Heart right ventricle (tissue), 16 donors: ENCODE data around the gene PDGFRA. TPM values are rescaled to one million over a fixed set of nuclear protein-coding genes. Genes with fewer than 3 reads are reported as not detected.

Experiments used
- ATAC-seq, 8 donors: fragments of 200-7000 bp; cut with Tn5 transposase; one replicate each; pipeline ENCODE4 v1.9.1; 2020; ENCODE audit warnings: mild to moderate bottlenecking in 8 of 8, moderate library complexity in 8 of 8, moderate number of reproducible peaks in 1 of 8
- DNase-seq, 2 donors: peaks; one replicate each; pipeline ENCODE4 v3.0.0-alpha.2; 2020
- H3K27ac ChIP-seq, 10 donors: fragments of 200-600 bp; sonication (generic) in 2 of 10; one replicate each; pipeline versions ENCODE4 v1.5.0 to v1.8.0; 2020 to 2022; ENCODE audit warnings: mild to moderate bottlenecking in 3 of 10
- H3K27me3 ChIP-seq, 7 donors: fragments of 200-600 bp; one replicate each; pipeline ENCODE4 v1.8.0; 2021 to 2022; ENCODE audit warnings: mild to moderate bottlenecking in 2 of 7
- H3K36me3 ChIP-seq, 9 donors: fragments of 200-600 bp; sonication (generic) in 1 of 9; one replicate each; pipeline versions ENCODE4 v1.5.0 to v1.8.0; 2020 to 2022; ENCODE audit warnings: mild to moderate bottlenecking in 2 of 9
- H3K4me1 ChIP-seq, 9 donors: fragments of 200-600 bp; sonication (generic) in 1 of 9; one replicate each; pipeline versions ENCODE4 v1.5.0 to v1.8.0; 2020 to 2022; ENCODE audit warnings: mild to moderate bottlenecking in 4 of 9
- H3K4me3 ChIP-seq, 10 donors: fragments of 200-600 bp; sonication (generic) in 2 of 10; one replicate each; pipeline versions ENCODE4 v1.5.0 to v1.8.0; 2020 to 2022; ENCODE audit warnings: mild to moderate bottlenecking in 7 of 10, moderate library complexity in 2 of 10
- H3K9me3 ChIP-seq, 11 donors: fragments of 200-600 bp in 10 of 11; sonication (generic) in 2 of 11; one replicate each; pipeline versions ENCODE4 v1.5.0 to v1.8.0; 2013 to 2022; ENCODE audit warnings: mild to moderate bottlenecking in 2 of 11, control low read depth in 1 of 11, moderate library complexity in 1 of 11
- WGBS, 2 donors: extraction: QIAGEN DNeasy Blood & Tissue Kit; methylation state at CpG; one replicate each; pipeline ENCODE4 v1.1.7; 2013; ENCODE audit warnings: inconsistent platforms in 1 of 2; 5-methylcytosine and 5-hydroxymethylcytosine counted together
- intact Hi-C, 10 donors: fragments of 100-400 bp; cut with DNase I; formaldehyde crosslinking; loops; one replicate each; pipeline versions ENCODE4 v1.11.1 to v1.14.2; 2022
- polyA plus RNA-seq, 2 donors: library from polyadenylated mRNA; stranded (reverse); fragments of 200-250 nt; gene quantifications; one replicate each; pipeline ENCODE4 v1.2.3, GENCODE V29; 2013
- total RNA-seq, 10 donors: library from RNA; stranded (reverse); fragmentation: NEBNext Ultra II Directional in 3 of 10; extraction: Animal tissue kit (Norgen Biotek cat#: 25700) in 3 of 10; gene quantifications; one replicate each; pipeline versions ENCODE4 v1.2.1 to v1.2.4, GENCODE V29; 2021 to 2023
- TF ChIP-seq, protein P1 (sequence below), 9 donors: fragments of 200-600 bp; sonication (generic) in 2 of 9; IDR thresholded peaks; one replicate each; pipeline versions ENCODE4 v1.5.0 to v1.8.0; 2021 to 2022; ENCODE audit warnings: antibody characterized with exemption in 9 of 9, mild to moderate bottlenecking in 5 of 9, moderate library complexity in 1 of 9
- donor health status: Arrhythmogenic right ventricular cardiomyopathy.
- donor health status: ischemic (EF 13 %, LVEDD 7.1; RV severe dilation, severe dysfunction).
- donor health status: healthy with polysubstance abuse.
- donor health status: DM: no; HTN: yes; CAD: no.
- donor health status: DM: no; HTN: no; CAD: no.
- donor health status: ischemic (EF 25% LVEDD 6.9; RV normal size, moderate dysfunction).
- donor health status: ischemic (EF 25% LVEDD 5.7; RV mildly dilated, moderate dysfunction).
- donor health status: healthy.
- donor health status: DM: yes; HTN: yes; CAD: no.
- donor health status: Ischemic cardiomyopathy.
- donor health status: ischemic (EF 35%, LVEDD 5.7; RV mildly dilated, moderate dysfunction).
- donor health status: nonischemic (EF 11% LVEDD 7.7; RV severe dilation, severe dysfunction).
- donor health status: DM: yes; HTN: yes; CAD: no.
- donor health status: PGD.
- donor health status: ischemic (EF 29% LVEDD 5.4; RV normal size, mild dysfunction).
- donor health status: nonischemic (EF 23%, LVEDD 6.1; RV moderate dilation, normal function).

Gene PDGFRA
- total and polyA plus RNA-seq, 12 donors = 6.5 to 57.5 (median 11.6) TPM

DNA sequence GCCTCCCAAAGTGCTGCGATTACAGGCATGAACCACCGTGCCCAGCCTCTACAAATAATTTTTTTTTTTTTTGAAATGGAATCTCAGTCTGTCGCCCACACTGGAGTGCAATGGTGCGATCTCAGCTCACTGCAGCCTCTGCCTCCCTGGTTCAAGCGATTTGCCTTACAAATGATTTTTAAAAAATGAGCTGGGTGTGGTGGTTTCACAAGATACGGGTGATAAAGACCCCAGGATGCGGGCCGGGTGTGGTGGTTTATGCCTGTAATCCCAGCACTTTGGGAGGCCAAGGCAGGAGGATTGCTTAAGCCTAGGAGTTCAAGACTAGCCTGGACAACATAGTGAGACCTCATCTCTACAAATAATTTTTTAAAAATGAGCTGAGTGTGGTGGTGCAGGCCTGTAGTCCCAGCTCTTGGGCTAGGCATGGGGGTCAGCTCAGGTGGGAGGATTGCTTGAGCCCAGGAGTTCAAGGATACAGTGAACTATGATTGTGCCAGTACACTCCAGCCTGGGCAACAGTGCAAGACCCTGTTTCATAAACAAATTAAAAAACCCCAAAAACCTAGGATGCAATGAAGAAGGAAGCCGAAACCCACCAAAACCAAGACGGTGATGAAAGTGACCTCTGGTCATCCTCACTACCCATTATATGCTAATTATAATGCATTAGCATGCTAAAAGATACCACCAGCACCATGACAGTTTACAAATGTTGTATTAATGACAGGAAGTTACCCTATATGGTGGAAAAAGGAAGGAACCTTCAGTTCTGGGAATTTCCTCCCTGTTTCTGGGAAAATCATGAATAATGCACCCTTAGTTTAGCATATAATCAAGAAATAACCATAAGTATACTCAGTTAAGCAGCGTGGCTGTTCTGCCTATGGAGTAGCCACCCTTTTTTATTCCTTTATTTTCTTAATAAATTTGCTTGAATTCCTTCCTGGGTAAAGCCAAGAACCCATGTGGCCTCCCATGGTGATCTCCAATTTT is 27.7 kb downstream of the PDGFRA start:
- Histone ChIP-seq H3K36me3 (peaks cover 0 to 9% (median 0%) of the 10 kb centered on the region in 9 donors), H3K4me3 (no peak overlapping the region), H3K4me1 (peaks cover 0 to 24% (median 0%) of the 10 kb centered on the region in 9 donors), H3K9me3 (no peaks in the 10 kb centered on the region), H3K27ac (no peak overlapping the region), H3K27me3 (peaks cover 0 to 3% (median 0%) of the 10 kb centered on the region in 7 donors)
- TF ChIP-seq, protein P1, sequence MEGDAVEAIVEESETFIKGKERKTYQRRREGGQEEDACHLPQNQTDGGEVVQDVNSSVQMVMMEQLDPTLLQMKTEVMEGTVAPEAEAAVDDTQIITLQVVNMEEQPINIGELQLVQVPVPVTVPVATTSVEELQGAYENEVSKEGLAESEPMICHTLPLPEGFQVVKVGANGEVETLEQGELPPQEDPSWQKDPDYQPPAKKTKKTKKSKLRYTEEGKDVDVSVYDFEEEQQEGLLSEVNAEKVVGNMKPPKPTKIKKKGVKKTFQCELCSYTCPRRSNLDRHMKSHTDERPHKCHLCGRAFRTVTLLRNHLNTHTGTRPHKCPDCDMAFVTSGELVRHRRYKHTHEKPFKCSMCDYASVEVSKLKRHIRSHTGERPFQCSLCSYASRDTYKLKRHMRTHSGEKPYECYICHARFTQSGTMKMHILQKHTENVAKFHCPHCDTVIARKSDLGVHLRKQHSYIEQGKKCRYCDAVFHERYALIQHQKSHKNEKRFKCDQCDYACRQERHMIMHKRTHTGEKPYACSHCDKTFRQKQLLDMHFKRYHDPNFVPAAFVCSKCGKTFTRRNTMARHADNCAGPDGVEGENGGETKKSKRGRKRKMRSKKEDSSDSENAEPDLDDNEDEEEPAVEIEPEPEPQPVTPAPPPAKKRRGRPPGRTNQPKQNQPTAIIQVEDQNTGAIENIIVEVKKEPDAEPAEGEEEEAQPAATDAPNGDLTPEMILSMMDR (IDR thresholded peaks at IDR 0.05) = no peak
- no peak for DNase-seq
- 84 to 90% methylated on average over 11 of the region's 11 CpGs for WGBS, 2 donors
- no peak for ATAC-seq
- intact Hi-C loops = no loop called here

DNA sequence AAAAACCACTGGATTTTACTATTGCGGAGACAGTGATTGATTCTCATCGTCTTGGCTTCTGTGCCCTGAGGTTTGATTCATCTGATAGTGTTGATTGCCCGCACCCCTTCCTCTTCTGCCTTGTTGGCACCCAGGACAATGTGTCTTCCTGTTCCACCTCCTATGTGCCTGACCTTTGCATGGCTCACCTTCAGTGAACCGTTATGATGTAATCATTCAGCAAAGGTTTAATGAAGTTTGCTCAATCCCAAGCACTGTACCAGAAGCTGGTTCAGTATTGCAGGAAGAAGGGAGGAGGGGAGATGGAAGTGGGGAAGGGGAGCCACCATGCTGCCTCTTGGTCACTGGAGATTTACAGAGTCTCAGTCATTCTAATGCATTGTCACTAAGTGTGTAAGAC is 36.3 kb downstream of the PDGFRA start:
- intact Hi-C loops = no loop called here
- Histone ChIP-seq H3K27ac (no peak overlapping the region), H3K27me3 (no peaks in the 10 kb centered on the region), H3K4me3 (no peak overlapping the region), H3K36me3 (peaks cover 0 to 40% (median 0%) of the 10 kb centered on the region in 9 donors), H3K4me1 (no peaks in the 10 kb centered on the region), H3K9me3 (no peaks in the 10 kb centered on the region)
- 87 to 93% methylated on average over 4 of the region's 4 CpGs for WGBS, 2 donors
- no peak for DNase-seq
- no peak for ATAC-seq
- TF ChIP-seq, protein P1 (IDR thresholded peaks at IDR 0.05) = no peak

DNA sequence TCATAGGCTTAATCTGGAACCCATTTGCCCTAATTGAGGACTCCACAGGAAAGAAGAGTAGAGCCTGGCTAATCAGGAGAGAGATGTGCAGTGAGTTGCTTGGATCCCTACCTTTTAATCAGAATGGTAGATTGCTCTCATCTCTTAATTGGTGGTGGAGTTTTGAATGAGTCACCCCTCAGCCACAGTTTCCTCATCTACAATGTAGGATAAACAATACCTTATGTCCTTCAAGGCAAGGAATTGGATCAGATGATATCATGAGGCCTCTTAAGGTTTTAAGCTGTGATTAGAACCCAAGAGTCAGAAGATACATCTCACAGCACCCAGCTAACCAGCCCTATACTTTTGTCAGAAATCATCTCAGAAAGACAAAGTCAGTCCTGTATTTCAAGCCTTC is 39.1 kb downstream of the PDGFRA start:
- TF ChIP-seq, protein P1 (IDR thresholded peaks at IDR 0.05) = no peak
- DNase-seq = no peak
- H3K36me3 ChIP-seq = peaks cover 0 to 41% (median 0%) of the 10 kb centered on the region in 9 donors

DNA sequence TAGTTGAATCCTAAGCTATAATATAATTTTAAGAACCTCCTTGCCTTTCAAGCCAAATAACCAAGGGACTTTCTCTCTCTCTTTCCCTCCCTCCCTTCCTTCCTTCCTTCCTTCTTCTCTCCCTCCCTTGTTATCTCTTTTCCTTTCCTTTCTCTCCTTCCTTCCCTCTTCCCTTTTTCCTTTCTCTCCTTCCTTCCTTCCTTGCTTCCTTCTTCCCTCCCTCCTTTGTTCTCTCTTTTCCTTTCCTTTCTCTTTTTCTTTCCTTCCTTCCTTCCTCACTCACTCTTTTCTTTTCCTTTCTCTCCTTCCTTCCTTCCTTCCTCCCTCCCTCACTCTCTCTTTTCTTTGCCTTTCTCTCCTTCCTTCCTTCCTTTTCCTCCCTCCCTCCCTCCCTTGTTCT is 42.4 kb downstream of the PDGFRA start:
- H3K27me3 ChIP-seq = no peaks in the 10 kb centered on the region
- H3K27ac ChIP-seq = no peak overlapping the region
- intact Hi-C loops = no loop called here
- H3K4me3 ChIP-seq = no peak overlapping the region
- H3K36me3 ChIP-seq = peaks cover 0 to 47% (median 0%) of the 10 kb centered on the region in 9 donors
- no peaks in the 10 kb centered on the region for H3K9me3 ChIP-seq
- TF ChIP-seq, protein P1 (IDR thresholded peaks at IDR 0.05) = no peak
- no peak for ATAC-seq
- peaks cover 0 to 14% (median 5%) of the 10 kb centered on the region in 9 donors for H3K4me1 ChIP-seq
- DNase-seq = no peak

More for the DNA sequence above, 39.1 kb downstream of the PDGFRA start:
- H3K27me3 ChIP-seq = no peaks in the 10 kb centered on the region
- no peak for ATAC-seq
- H3K9me3 ChIP-seq = no peaks in the 10 kb centered on the region
- no peaks in the 10 kb centered on the region for H3K4me1 ChIP-seq
- intact Hi-C loops = no loop called here
- no peak overlapping the region for H3K27ac ChIP-seq
- no peak overlapping the region for H3K4me3 ChIP-seq
